ENCODE results near the gene ALKBH7.
"Not testable (repeated sequence)": the region's sequence is repeated elsewhere in the genome, so short reads cannot be mapped to it uniquely, and the experiment has no call there.

Gene ALKBH7, protein sequence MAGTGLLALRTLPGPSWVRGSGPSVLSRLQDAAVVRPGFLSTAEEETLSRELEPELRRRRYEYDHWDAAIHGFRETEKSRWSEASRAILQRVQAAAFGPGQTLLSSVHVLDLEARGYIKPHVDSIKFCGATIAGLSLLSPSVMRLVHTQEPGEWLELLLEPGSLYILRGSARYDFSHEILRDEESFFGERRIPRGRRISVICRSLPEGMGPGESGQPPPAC

DNA sequence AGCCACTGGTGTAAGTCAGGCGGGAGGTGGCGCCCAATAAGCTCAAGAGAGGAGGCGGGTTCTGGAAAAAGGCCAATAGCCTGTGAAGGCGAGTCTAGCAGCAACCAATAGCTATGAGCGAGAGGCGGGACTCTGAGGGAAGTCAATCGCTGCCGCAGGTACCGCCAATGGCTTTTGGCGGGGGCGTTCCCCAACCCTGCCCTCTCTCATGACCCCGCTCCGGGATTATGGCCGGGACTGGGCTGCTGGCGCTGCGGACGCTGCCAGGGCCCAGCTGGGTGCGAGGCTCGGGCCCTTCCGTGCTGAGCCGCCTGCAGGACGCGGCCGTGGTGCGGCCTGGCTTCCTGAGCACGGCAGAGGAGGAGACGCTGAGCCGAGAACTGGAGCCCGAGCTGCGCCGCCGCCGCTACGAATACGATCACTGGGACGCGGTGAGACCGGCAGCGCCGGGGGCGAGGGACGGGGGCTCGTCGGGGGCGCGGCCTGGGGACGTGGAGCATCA lies at the start of gene ALKBH7:
Gene ALKBH7 (plus strand): TSS at position 201 of the 502 bp plus-strand sequence. CDS start 27 bp downstream, at position 228.
- Histone ChIP-seq H3K36me3 (ENCODE audit: insufficient read depth, low read length) (peaks cover 27% of the 10 kb centered on the region), H3K9me3 (ENCODE audit: low read length) (no peaks in the 10 kb centered on the region), H3K4me3 (ENCODE audit: low read length) (peak within 1 kb of the TSS; percentile 77), H3K4me1 (ENCODE audit: insufficient read depth, low read length) (peaks cover 7% of the 10 kb centered on the region), H2AFZ (ENCODE audit: low read depth, low read length) (no peak within 1 kb of the TSS), H3K27me3 (ENCODE audit: insufficient read depth, low read length) (no peaks in the 10 kb centered on the region)

DNA sequence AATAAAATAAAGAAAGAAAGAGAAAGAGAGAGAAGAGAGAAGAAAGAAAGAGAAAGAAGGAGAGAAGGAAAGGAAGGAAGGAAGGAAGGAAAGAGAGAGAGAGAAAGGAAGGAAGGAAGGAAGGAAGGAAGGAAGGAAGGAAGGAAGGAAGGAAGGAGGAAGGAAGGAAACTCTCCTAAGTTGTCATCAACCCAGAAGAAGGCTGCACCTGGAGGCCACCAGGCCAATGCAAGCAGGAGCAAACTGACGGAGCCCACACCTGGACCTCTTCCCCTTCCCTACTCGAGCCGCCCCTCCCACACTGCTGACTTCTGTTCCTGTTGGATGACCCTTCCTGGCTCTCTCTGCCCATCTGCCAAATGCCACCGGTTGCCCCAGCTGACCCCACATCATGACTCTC lies 47.8 kb upstream of the ALKBH7 start:
- no peak overlapping the region for H2AFZ ChIP-seq (ENCODE audit: low read depth, low read length)
- H3K27me3 ChIP-seq (ENCODE audit: insufficient read depth, low read length) = no peaks in the 10 kb centered on the region
- no peak overlapping the region for H3K4me3 ChIP-seq (ENCODE audit: low read length)
- no peaks in the 10 kb centered on the region for H3K36me3 ChIP-seq (ENCODE audit: insufficient read depth, low read length)
- no peaks in the 10 kb centered on the region for H3K9me3 ChIP-seq (ENCODE audit: low read length)
- no peaks in the 10 kb centered on the region for H3K4me1 ChIP-seq (ENCODE audit: insufficient read depth, low read length)

DNA sequence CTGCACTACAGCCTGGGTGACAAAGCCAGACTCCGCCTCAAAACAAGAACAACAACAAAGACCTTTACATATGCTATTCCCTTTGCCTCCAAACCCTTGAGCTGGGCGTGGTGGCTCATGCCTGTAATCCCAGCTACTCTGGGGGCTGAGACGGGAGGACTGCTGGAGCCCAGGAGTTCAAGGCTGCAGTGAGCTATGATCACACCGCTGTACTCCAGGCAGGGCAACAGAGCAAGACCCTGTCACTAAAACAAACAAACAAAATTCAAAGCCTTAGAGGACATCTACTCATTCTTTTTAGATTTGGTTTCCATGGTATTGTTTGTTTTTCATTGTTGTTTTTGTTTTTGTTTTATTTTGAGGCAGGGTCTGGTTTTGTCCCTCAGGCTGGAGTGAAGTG lies 47.0 kb upstream of the ALKBH7 start:
- no peaks in the 10 kb centered on the region for H3K9me3 ChIP-seq (ENCODE audit: low read length)
- H3K36me3 ChIP-seq (ENCODE audit: insufficient read depth, low read length) = no peaks in the 10 kb centered on the region
- H2AFZ ChIP-seq (ENCODE audit: low read depth, low read length) = no peak overlapping the region
- H3K4me1 ChIP-seq (ENCODE audit: insufficient read depth, low read length) = no peaks in the 10 kb centered on the region
- H3K27me3 ChIP-seq (ENCODE audit: insufficient read depth, low read length) = no peaks in the 10 kb centered on the region
- no peak overlapping the region for H3K4me3 ChIP-seq (ENCODE audit: low read length)

GRCh38 chr19:6326815-6327214 lies 45.8 kb upstream of the ALKBH7 start:
- Histone ChIP-seq H3K36me3 (ENCODE audit: insufficient read depth, low read length) (no peaks in the 10 kb centered on the region), H3K9me3 (ENCODE audit: low read length) (no peaks in the 10 kb centered on the region), H3K27me3 (ENCODE audit: insufficient read depth, low read length) (no peaks in the 10 kb centered on the region), H3K4me1 (ENCODE audit: insufficient read depth, low read length) (no peaks in the 10 kb centered on the region), H3K4me3 (ENCODE audit: low read length) (no peak overlapping the region), H2AFZ (ENCODE audit: low read depth, low read length) (no peak overlapping the region)

DNA sequence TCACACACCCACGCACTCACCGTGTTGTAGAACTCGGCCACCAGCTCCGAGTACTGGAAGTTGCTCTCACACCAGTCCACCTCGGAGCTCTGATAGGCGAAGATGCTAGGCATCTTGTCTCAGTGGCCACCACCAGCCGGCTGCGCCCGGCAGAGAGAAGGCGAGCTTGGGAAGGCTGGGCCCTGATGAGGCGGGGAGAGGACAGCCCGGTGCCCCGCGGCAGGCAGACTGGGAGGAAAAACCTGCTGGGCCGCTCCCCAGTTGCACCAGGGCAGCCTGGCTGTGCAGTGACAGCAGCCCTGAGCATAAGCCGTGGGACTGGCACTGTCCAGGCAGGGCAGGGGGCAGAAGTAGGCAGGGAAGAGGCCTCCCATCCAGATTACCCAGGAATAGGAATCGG lies 39.2 kb upstream of the ALKBH7 start, which contains the start of gene ACER1:
Gene ACER1 (minus strand): TSS at position 174 of the 400 bp plus-strand sequence. CDS start 61 bp downstream, at position 113.
- H3K27me3 ChIP-seq (ENCODE audit: insufficient read depth, low read length) = peaks cover 4% of the 10 kb centered on the region
- H3K4me3 ChIP-seq (ENCODE audit: low read length) = no peak within 1 kb of the TSS
- H3K36me3 ChIP-seq (ENCODE audit: insufficient read depth, low read length) = no peaks in the 10 kb centered on the region
- no peak within 1 kb of the TSS for H2AFZ ChIP-seq (ENCODE audit: low read depth, low read length)
- no peaks in the 10 kb centered on the region for H3K9me3 ChIP-seq (ENCODE audit: low read length)
- H3K4me1 ChIP-seq (ENCODE audit: insufficient read depth, low read length) = no peaks in the 10 kb centered on the region

- Histone ChIP-seq H3K27me3 (ENCODE audit: insufficient read depth, low read length) (peaks cover 4% of the 10 kb centered on the region), H3K4me1 (ENCODE audit: insufficient read depth, low read length) (no peaks in the 10 kb centered on the region), H3K36me3 (ENCODE audit: insufficient read depth, low read length) (no peaks in the 10 kb centered on the region), H2AFZ (ENCODE audit: low read depth, low read length) (no peak overlapping the region), H3K4me3 (ENCODE audit: low read length) (no peak overlapping the region), H3K9me3 (ENCODE audit: low read length) (no peaks in the 10 kb centered on the region)
Measured at GRCh38 chr19:6334490-6335285, 37.9 kb upstream of the ALKBH7 start.

- Histone ChIP-seq H3K27me3 (ENCODE audit: insufficient read depth, low read length) (no peaks in the 10 kb centered on the region), H3K4me3 (ENCODE audit: low read length) (no peak overlapping the region), H2AFZ (ENCODE audit: low read depth, low read length) (no peak overlapping the region), H3K4me1 (ENCODE audit: insufficient read depth, low read length) (no peaks in the 10 kb centered on the region), H3K36me3 (ENCODE audit: insufficient read depth, low read length) (no peaks in the 10 kb centered on the region), H3K9me3 (ENCODE audit: low read length) (no peaks in the 10 kb centered on the region)
Measured at GRCh38 chr19:6340493-6341201, 31.9 kb upstream of the ALKBH7 start.

DNA sequence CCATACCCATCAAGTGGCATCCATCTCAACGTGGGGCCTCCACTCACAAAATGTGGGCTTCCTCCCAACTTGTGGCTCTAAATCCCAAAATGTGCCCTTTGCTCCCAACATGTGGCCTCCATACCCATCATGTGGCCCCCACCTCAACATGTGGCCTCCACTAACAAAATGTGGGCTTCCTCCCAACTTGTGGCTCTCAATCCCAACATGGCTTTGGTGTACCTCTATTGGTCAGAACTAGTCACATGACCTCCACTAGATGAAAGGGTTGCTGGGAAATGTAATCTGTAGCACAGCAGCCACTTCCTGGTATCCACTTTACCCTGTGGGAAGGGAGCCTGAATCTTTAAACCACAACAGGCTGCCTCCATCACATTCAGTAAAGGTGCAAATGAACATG lies 29.1 kb upstream of the ALKBH7 start:
- H3K4me1 ChIP-seq (ENCODE audit: insufficient read depth, low read length) = no peaks in the 10 kb centered on the region
- H3K4me3 ChIP-seq (ENCODE audit: low read length) = no peak overlapping the region
- H2AFZ ChIP-seq (ENCODE audit: low read depth, low read length) = no peak overlapping the region
- no peaks in the 10 kb centered on the region for H3K36me3 ChIP-seq (ENCODE audit: insufficient read depth, low read length)
- no peaks in the 10 kb centered on the region for H3K9me3 ChIP-seq (ENCODE audit: low read length)
- H3K27me3 ChIP-seq (ENCODE audit: insufficient read depth, low read length) = no peaks in the 10 kb centered on the region

DNA sequence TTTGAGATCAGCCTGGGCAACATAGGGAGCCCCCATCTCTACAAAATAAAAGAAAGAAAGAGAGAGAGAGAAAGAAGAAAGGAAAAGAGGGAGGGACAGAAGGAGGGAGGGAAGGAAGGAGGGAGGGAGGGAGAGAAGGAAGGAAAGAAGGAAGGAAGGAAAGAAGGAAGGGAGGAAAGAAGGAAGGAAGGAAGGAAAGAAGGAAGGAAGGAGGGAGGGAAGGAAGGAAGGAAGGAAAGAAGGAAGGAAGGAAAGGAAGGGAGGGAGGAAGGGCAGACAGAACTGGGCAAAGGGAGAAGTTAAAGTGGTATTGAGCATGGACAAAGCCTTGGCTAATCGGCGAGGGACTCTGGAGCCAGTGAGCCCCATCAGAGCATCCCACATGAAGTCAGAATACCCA lies 23.3 kb upstream of the ALKBH7 start:
- H3K36me3 ChIP-seq (ENCODE audit: insufficient read depth, low read length); H3K4me1 ChIP-seq (ENCODE audit: insufficient read depth, low read length); H3K27me3 ChIP-seq (ENCODE audit: insufficient read depth, low read length); H3K4me3 ChIP-seq (ENCODE audit: low read length); H2AFZ ChIP-seq (ENCODE audit: low read depth, low read length); H3K9me3 ChIP-seq (ENCODE audit: low read length): not testable (repeated sequence)

GRCh38 chr19:6350688-6351087 lies 21.9 kb upstream of the ALKBH7 start:
- H3K27me3 ChIP-seq (ENCODE audit: insufficient read depth, low read length) = no peaks in the 10 kb centered on the region
- no peaks in the 10 kb centered on the region for H3K4me1 ChIP-seq (ENCODE audit: insufficient read depth, low read length)
- no peaks in the 10 kb centered on the region for H3K9me3 ChIP-seq (ENCODE audit: low read length)

GRCh38 chr19:6352381-6353165 lies 20.0 kb upstream of the ALKBH7 start:
- Histone ChIP-seq H3K36me3 (ENCODE audit: insufficient read depth, low read length) (no peaks in the 10 kb centered on the region), H2AFZ (ENCODE audit: low read depth, low read length) (no peak overlapping the region), H3K27me3 (ENCODE audit: insufficient read depth, low read length) (no peaks in the 10 kb centered on the region), H3K4me1 (ENCODE audit: insufficient read depth, low read length) (no peaks in the 10 kb centered on the region), H3K4me3 (ENCODE audit: low read length) (no peak overlapping the region), H3K9me3 (ENCODE audit: low read length) (no peaks in the 10 kb centered on the region)

More at GRCh38 chr19:6350688-6351087, 21.9 kb upstream of the ALKBH7 start:
- Histone ChIP-seq H3K36me3 (ENCODE audit: insufficient read depth, low read length) (no peaks in the 10 kb centered on the region), H3K4me3 (ENCODE audit: low read length) (no peak overlapping the region), H2AFZ (ENCODE audit: low read depth, low read length) (no peak overlapping the region)

GRCh38 chr19:6354098-6354674 lies 18.4 kb upstream of the ALKBH7 start:
- Histone ChIP-seq H3K27me3 (ENCODE audit: insufficient read depth, low read length) (no peaks in the 10 kb centered on the region), H3K4me1 (ENCODE audit: insufficient read depth, low read length) (no peaks in the 10 kb centered on the region), H3K9me3 (ENCODE audit: low read length) (no peaks in the 10 kb centered on the region), H3K36me3 (ENCODE audit: insufficient read depth, low read length) (no peaks in the 10 kb centered on the region), H2AFZ (ENCODE audit: low read depth, low read length) (no peak overlapping the region), H3K4me3 (ENCODE audit: low read length) (no peak overlapping the region)

Measured in neuron (in vitro differentiated cells).